IMR-90 (cell line): ENCODE measurements around the gene BDH1.

Experiments
- CTCF ChIP-seq: conservative IDR thresholded peaks from 2 replicates; pipeline ENCODE4 v1.5.1; 2012; ENCODE audit warnings: mild to moderate bottlenecking, low read depth, low read length, improper control_type of control experiment
- MAFK ChIP-seq: IDR thresholded peaks from 2 replicates; pipeline ENCODE4 v1.6.1; 2012; ENCODE audit warnings: low read depth, low read length, improper control_type of control experiment
- POLR2A ChIP-seq: IDR thresholded peaks from 2 replicates; pipeline ENCODE4 v1.6.1; 2012; ENCODE audit warnings: mild to moderate bottlenecking, low read depth, low read length
- RFX5 ChIP-seq: IDR thresholded peaks from 2 replicates; pipeline ENCODE4 v1.8.0; 2012; ENCODE audit warnings: low read depth, mild to moderate bottlenecking, low read length, moderate library complexity

DNA sequence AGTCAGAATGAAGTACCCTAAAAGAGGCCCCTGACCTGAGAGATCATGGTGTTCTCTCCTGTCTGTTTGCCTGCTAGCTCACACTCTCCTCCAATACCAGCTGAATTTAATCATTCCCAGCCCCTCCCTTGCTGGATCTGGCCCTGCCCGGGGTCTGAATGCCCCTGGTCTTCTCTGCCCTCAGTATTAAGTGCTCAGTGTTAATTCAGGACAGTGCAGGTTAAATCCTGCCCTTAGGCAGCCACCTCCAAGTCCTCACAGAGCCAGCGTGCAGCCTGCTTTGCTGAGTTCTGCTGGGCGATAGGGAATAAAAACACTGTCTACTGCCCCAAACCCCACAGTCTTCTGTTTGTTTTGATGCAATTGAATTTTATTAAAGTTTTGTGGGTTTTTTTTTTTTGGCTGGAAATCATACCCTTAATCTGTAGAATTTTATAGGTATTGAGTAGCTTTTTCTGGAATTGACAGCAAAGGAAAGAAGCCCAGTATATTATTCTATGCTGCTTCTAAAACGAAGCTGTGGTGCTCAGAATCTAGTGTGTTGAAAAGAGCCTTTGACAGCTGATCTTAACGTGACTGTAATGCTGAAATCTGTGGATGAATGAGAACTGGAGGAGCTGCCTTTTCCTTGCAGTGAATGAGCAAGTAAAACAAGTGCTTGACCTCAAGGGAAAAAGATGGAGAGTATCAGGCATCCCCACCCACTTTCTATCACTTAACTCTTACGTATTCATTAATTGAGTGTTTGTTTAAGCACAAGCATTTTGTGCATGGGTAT, 12.3 kb upstream of the BDH1 start:
- TF ChIP-seq CTCF (no peak), POLR2A (no peak), MAFK (no peak), RFX5 (no peak)
